GM19023 (cell line): ENCODE measurements around the gene USP9X.
"Not testable (repeated sequence)": the region's sequence is repeated elsewhere in the genome, so short reads cannot be mapped to it uniquely, and the experiment has no call there.

Experiments
- ATAC-seq: cut with Tn5 transposase; IDR thresholded peaks from one replicate; pipeline ENCODE4 v1.9.1; 2021; ENCODE audit warnings: mild to moderate bottlenecking, moderate library complexity; ENCODE audit not compliant: unreplicated experiment

USP9X gene

DNA sequence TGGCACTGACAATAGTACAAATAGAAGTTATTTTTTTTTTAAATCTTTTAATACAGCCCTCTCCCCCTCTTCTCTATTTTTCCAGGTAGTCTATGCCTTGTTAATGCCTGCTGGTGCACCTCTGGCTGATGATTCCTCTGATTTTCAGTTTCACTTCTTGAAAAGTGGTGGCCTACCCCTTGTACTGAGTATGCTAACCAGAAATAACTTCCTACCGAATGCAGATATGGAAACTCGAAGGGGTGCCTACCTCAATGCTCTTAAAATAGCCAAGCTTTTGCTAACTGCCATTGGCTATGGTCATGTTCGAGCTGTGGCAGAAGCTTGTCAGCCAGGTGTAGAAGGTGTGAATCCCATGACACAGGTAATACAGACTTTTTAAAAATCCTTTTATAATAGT, 99.1 kb downstream of the USP9X start:
- peak; percentile 45 for ATAC-seq

- not testable (repeated sequence) for ATAC-seq
Observed at GRCh38 chrX:41186946-41187345, 101.7 kb downstream of the USP9X start.

DNA sequence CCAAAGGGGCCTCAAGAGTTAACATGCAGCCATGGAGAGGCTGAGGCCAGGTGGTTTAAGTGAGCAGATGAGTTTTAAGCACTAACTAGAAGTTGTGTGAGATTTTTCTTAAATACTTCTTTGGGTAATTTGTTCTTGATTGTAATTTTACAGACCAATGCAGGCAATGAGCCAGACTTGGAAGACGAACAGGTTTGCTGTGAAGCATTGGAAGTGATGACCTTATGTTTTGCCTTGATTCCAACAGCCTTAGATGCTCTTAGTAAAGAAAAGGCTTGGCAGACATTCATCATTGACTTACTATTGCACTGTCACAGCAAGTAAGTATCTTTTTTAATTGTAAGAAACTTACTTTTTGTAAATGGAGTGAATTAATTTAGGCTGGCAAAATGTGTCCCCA, 103.9 kb downstream of the USP9X start:
- ATAC-seq, result no peak

DNA sequence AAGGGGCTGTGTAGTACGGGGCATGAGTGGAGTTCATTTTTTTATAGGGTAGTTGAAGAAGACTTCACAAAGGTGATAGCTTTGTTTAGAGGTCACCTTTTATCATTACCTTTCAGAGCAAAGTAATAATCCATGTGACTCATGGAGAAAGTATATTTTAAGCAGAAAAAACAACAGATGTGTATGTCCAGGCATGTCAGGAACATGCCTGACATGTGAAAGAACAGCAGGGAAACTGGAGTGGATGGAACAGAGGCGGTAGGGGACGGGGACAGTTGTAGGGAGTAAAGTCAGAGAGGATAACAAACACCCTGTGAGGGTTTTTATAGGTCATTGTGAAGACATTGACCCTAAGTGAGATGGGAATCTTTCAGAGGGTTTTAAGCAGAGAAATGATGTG, 107.6 kb downstream of the USP9X start:
- ATAC-seq, result no peak

- ATAC-seq, result no peak
Observed at GRCh38 chrX:41198410-41198809, 113.2 kb downstream of the USP9X start.

GRCh38 chrX:41200785-41201184, 115.5 kb downstream of the USP9X start:
- ATAC-seq, result no peak

GRCh38 chrX:41209853-41210252, 124.6 kb downstream of the USP9X start:
- no peak for ATAC-seq

DNA sequence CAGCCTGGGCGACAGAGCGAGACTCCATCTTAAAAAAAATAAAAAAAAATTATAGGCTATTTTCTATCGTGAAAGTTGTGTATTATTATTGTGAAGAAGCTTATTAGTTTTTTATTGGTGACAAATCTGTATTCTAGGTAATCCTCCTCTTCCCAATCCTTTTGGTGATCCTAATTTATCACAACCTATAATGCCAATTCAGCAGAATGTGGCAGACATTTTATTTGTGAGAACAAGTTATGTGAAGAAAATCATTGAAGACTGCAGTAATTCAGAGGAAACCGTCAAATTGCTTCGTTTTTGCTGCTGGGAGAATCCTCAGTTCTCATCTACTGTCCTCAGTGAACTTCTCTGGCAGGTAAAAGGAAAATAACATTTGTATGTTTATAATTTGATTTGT, 139.4 kb downstream of the USP9X start:
- no peak for ATAC-seq

GRCh38 chrX:41233988-41234387, 148.7 kb downstream of the USP9X start:
- no peak for ATAC-seq

DNA sequence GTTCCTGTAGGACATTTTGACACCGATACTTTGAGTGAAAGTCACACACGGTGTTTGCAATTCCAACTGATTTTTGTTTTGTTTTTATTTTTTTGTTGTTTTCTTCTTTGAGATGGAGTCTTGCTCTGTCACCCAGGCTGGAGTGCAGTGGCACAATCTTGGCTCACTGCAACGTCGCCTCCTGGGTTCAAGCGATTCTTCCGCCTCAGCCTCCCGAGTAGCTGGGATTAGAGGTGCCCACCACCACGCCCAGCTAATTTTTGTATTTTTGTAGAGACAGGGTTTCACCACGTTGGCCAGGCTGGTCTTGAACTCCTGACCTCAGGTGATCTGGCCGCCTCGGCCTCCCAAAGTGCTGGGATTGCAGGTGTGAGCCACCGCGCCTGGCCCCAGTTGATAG, 149.2 kb downstream of the USP9X start:
- ATAC-seq, result not testable (repeated sequence)

- ATAC-seq, result no peak
Observed at GRCh38 chrX:41234962-41235361, 149.7 kb downstream of the USP9X start.

DNA sequence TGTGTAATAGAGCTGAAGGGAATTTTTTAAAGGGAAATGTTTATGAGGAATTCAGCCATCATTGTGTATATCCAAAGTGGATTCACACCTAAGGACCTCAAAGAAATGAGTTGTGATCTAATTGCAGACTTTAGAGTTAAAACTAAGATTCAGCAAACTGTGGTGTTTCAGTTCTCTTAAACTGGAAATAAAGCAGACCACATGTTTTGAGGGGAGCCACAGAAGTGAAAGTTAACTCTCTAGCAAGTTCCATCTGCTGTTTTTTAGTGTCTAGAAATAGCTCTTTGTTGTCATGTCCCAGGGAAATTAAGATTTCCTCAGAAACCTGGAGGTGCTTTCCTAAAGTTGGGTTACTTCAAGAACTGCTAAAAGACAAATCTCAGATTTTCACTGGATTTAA, 151.4 kb downstream of the USP9X start:
- peak; percentile 70 for ATAC-seq

DNA sequence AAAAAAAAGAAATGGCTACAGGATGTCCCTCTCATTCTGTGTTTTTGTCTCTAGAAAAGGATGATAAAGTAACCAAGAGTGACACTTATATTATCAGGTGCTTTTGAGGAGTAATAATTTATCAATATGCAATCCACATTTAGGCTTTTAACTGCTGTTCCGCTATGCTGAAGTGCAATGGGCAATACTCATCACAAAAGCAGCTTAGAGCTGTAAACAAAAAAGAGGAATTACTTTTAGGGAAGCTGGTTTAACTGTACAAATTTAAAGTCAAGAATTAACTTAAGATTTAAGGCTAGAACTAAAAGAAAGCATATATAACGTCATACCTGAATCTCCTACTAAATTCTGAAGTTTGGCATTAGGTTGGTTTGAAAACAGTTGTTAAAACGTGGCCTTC, 155.3 kb downstream of the USP9X start:
- ATAC-seq, result no peak

GRCh38 chrX:41241962-41242361, 156.7 kb downstream of the USP9X start:
- no peak for ATAC-seq

- ATAC-seq, result no peak
Observed at GRCh38 chrX:41245641-41246040, 160.4 kb downstream of the USP9X start.

DNA sequence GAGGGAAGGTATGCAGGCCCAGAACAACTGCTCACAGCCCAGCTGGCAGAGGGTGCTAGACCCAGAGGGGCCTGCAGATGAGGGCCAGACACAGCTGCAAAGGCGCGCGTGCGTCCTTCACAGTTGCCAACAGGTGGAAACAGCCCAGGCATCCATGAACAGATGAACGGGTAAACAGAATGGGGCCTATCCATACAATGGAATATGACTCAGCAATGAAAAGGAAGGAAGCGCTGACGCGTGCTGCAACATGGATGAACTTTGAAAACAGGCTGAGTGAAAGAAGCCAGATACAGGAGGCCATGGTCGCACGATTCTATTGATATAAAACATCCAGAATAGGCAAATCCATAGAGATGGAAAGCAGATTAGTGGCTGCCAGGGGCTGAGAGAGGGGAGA, 165.6 kb downstream of the USP9X start:
- no peak for ATAC-seq

GRCh38 chrX:41257801-41258200, 172.6 kb downstream of the USP9X start:
- ATAC-seq, result no peak

- no peak for ATAC-seq
Observed at GRCh38 chrX:41258226-41258625, 173.0 kb downstream of the USP9X start.

DNA sequence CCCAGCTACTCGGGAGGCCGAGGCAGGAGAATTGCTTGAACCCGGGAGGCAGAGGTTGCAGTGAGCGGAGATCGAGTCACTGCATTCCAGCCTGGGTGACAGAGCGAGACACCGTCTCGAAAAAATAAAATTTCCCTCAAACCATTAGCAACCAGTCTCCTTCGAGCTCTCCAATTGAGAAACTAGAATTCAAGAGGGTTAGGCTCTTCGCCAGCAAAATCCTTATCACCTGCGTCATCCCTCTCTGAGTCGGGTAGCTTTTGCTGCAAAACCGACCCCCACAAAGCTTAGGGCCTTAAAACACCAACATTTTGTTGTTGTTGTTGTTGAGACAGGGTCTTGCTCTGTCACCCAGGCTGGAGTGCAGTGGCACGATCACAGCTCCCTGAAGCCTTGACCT, 173.6 kb downstream of the USP9X start:
- ATAC-seq, result no peak

GRCh38 chrX:41259516-41259915, 174.3 kb downstream of the USP9X start:
- ATAC-seq, result no peak

GRCh38 chrX:41265615-41266014, 180.4 kb downstream of the USP9X start:
- ATAC-seq, result no peak

- no peak for ATAC-seq
Observed at GRCh38 chrX:41273638-41274037, 188.4 kb downstream of the USP9X start.

DNA sequence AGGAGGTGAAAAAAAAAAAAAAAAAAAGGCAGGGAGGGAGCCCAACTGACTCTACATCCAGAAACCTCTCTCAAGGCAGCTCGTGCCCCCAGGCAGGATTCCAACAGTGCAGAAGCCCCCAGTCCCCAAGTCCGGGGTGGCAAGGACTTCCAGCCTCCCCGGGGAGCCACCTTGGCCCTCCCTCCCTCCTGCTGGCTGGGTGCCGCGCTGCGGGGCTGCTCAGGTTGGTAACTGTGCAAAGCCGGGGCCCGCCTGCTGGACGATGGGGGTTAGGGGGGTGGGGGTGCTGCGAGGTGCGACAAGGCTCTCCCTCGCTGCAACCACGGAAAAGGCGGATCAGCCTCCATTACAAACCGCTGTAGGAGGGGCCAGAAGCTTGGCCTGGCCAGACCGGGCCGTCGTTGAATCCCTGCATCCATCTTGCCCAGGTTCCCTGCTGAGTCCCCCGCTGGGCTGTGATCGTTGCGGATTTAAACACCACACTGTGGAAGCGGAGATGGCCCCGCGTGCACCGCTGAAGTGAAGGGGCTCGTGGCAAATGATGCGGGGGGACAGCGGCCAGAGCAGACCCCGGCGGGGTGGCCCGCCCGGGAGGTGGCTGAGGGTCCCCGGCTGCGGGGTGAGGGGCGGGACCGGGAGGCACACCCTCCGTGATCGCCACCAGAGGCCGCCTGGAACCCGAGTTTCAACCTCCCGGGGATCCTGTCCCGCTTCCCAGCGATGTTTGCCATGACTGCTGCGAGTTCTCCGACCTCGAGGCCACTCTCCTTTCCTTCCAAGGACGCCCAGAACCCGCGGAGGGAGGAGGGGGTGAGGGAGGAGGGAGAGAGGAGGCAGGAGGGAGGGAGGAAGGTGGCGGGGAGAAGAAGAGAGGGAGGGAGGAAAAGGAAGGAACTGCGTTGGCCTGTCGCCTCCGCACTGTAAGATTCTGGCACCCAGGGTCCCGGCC, 190.7 kb downstream of the USP9X start:
- ATAC-seq, result peak; percentile 57
